Colonic mucosa (tissue), 4 donors: Measurements from ENCODE around the gene GABRG3. TPM values are rescaled to one million over a fixed set of nuclear protein-coding genes. Genes with fewer than 3 reads are reported as not detected.
"Not testable (repeated sequence)": the region's sequence is repeated elsewhere in the genome, so short reads cannot be mapped to it uniquely, and the experiment has no call there.

Source experiments
- DNase-seq: peaks from one replicate; pipeline ENCODE4 v3.0.0-alpha.2; 2020
- H3K27ac ChIP-seq: fragments of 200-600 bp; one replicate; pipeline ENCODE4 v1.8.0; 2021
- H3K27me3 ChIP-seq: fragments of 200-600 bp; one replicate; pipeline ENCODE4 v1.8.0; 2021
- H3K36me3 ChIP-seq: fragments of 200-600 bp; one replicate; pipeline ENCODE4 v1.8.0; 2021
- H3K4me1 ChIP-seq: fragments of 200-600 bp; one replicate; pipeline ENCODE4 v1.8.0; 2021; ENCODE audit warnings: mild to moderate bottlenecking
- H3K4me3 ChIP-seq: fragments of 200-600 bp; one replicate; pipeline ENCODE4 v1.8.0; 2021
- H3K9ac ChIP-seq, 2 donors: one replicate each; pipeline ENCODE4 v1.7.0; 2013; ENCODE audit warnings: control low read depth in 2 of 2, low read depth in 2 of 2, low read length in 2 of 2
- H3K9me3 ChIP-seq: fragments of 200-600 bp; one replicate; pipeline ENCODE4 v1.8.0; 2021
- CTCF ChIP-seq: fragments of 200-600 bp; IDR thresholded peaks from one replicate; pipeline ENCODE4 v1.8.0; 2022; ENCODE audit warnings: antibody characterized with exemption, mild to moderate bottlenecking
- intact Hi-C: fragments of 100-400 bp; cut with DNase I; formaldehyde crosslinking; loops from one replicate; pipeline ENCODE4 v1.14.1; 2022
- total RNA-seq, 2 donors: library from RNA; stranded (reverse); fragmentation: NEBNext Ultra II Directional in 1 of 2; extraction: Animal tissue kit (Norgen Biotek cat#: 25700) in 1 of 2; gene quantifications; one replicate each; pipeline ENCODE4 v1.2.1, GENCODE V29; 2021
- donor health status: healthy.
- donor health status: DM: no; HTN: no; CAD: no.
- donor health status: DM: no; HTN: no; CAD: no.

The GABRG3 gene
- total RNA-seq, 2 donors from 2014 or later: not detected

GRCh38 chr15:26985050-26985449 lies 14.1 kb downstream of the GABRG3 start:
- Histone ChIP-seq H3K4me3 (no peak overlapping the region), H3K4me1 (no peaks in the 10 kb centered on the region), H3K36me3 (no peaks in the 10 kb centered on the region), H3K27me3 (no peaks in the 10 kb centered on the region), H3K27ac (no peak overlapping the region), H3K9me3 (no peaks in the 10 kb centered on the region), H3K9ac (no peak overlapping the region)
- no peak for DNase-seq
- intact Hi-C loops: no loop called here
- no peak for TF ChIP-seq CTCF

GRCh38 chr15:26996250-26996649 lies 25.3 kb downstream of the GABRG3 start:
- DNase-seq: no peak
- TF ChIP-seq CTCF: no peak
- Histone ChIP-seq H3K9ac (no peak overlapping the region), H3K4me3 (no peak overlapping the region), H3K36me3 (no peaks in the 10 kb centered on the region), H3K9me3 (no peaks in the 10 kb centered on the region), H3K4me1 (no peaks in the 10 kb centered on the region), H3K27ac (no peak overlapping the region), H3K27me3 (no peaks in the 10 kb centered on the region)
- intact Hi-C loops: no loop called here

- H3K36me3 ChIP-seq, H3K9me3 ChIP-seq, DNase-seq, H3K27ac ChIP-seq, H3K27me3 ChIP-seq, H3K4me3 ChIP-seq, intact Hi-C loops, H3K4me1 ChIP-seq, H3K9ac ChIP-seq: not testable (repeated sequence)
Observed at GRCh38 chr15:27003003-27003402, 32.0 kb downstream of the GABRG3 start.

GRCh38 chr15:27004226-27004625 lies 33.2 kb downstream of the GABRG3 start:
- H3K9ac ChIP-seq, H3K4me3 ChIP-seq, H3K36me3 ChIP-seq, DNase-seq, H3K4me1 ChIP-seq, H3K27me3 ChIP-seq, H3K27ac ChIP-seq, intact Hi-C loops, H3K9me3 ChIP-seq: not testable (repeated sequence)

GRCh38 chr15:27017168-27017809 lies 46.3 kb downstream of the GABRG3 start:
- TF ChIP-seq CTCF: no peak
- Histone ChIP-seq H3K9me3 (no peaks in the 10 kb centered on the region), H3K4me1 (no peaks in the 10 kb centered on the region), H3K27ac (no peak overlapping the region), H3K36me3 (no peaks in the 10 kb centered on the region), H3K27me3 (no peaks in the 10 kb centered on the region), H3K9ac (no peak overlapping the region), H3K4me3 (no peak overlapping the region)
- intact Hi-C loops: loop anchor here (5.0 kb wide), 1 partner anchor 130 kb away; no protein-coding TSS in a partner anchor
- no peak for DNase-seq

- H3K4me3 ChIP-seq: no peak overlapping the region
- DNase-seq: no peak
- no peak for TF ChIP-seq CTCF
- no peak overlapping the region for H3K9ac ChIP-seq
- intact Hi-C loops: loop anchor here (5.0 to 10.0 kb wide), 2 partner anchors 55 to 132 kb away; no protein-coding TSS in a partner anchor
- H3K36me3 ChIP-seq: no peaks in the 10 kb centered on the region
- H3K9me3 ChIP-seq: no peaks in the 10 kb centered on the region
- no peaks in the 10 kb centered on the region for H3K4me1 ChIP-seq
- no peaks in the 10 kb centered on the region for H3K27me3 ChIP-seq
- H3K27ac ChIP-seq: no peak overlapping the region
Observed at GRCh38 chr15:27019687-27020086, 48.7 kb downstream of the GABRG3 start.
